Loucy (cell line): ENCODE data around the gene TTLL5.

ENCODE experiments used
- H2AFZ ChIP-seq: fragments of 200-600 bp; sonication (generic); 2 replicates; pipeline ENCODE4 v1.6.0; 2016; ENCODE audit warnings: antibody characterized with exemption, mild to moderate bottlenecking, low read length, moderate library complexity
- H3F3A ChIP-seq: fragments of 200-600 bp; 2 replicates; pipeline ENCODE4 v1.6.0; 2016; ENCODE audit warnings: antibody characterized with exemption, low read depth, mild to moderate bottlenecking
- H3K27me3 ChIP-seq: fragments of 200-600 bp; sonication (generic); 2 replicates; pipeline ENCODE4 v1.6.1; 2014; ENCODE audit warnings: low read length, mild to moderate bottlenecking; ENCODE audit not compliant: insufficient read depth, poor library complexity, severe bottlenecking
- H3K36me3 ChIP-seq: fragments of 200-600 bp; sonication (generic); 2 replicates; pipeline ENCODE4 v1.6.1; 2016; ENCODE audit warnings: low read length; ENCODE audit not compliant: insufficient read depth
- H3K4me1 ChIP-seq: fragments of 200-600 bp; sonication (generic); 2 replicates; pipeline ENCODE4 v1.5.1; 2014; ENCODE audit warnings: low read length, mild to moderate bottlenecking; ENCODE audit not compliant: insufficient read depth, poor library complexity, severe bottlenecking
- H3K4me2 ChIP-seq: fragments of 200-600 bp; sonication (generic); 2 replicates; pipeline ENCODE4 v1.6.0; 2014; ENCODE audit warnings: antibody characterized with exemption, low read length, low read depth, mild to moderate bottlenecking; ENCODE audit not compliant: poor library complexity, severe bottlenecking
- H3K4me3 ChIP-seq: fragments of 200-600 bp; sonication (generic); 2 replicates; pipeline ENCODE4 v1.5.1; 2014; ENCODE audit warnings: low read length, mild to moderate bottlenecking, mixed read lengths; ENCODE audit not compliant: poor library complexity, severe bottlenecking
- H3K79me2 ChIP-seq: fragments of 200-600 bp; sonication (generic); 2 replicates; pipeline ENCODE4 v1.6.1; 2014; ENCODE audit warnings: low read length; ENCODE audit not compliant: insufficient read depth
- H3K9ac ChIP-seq: fragments of 200-600 bp; sonication (generic); 2 replicates; pipeline ENCODE4 v1.6.0; 2014; ENCODE audit warnings: mild to moderate bottlenecking, low read depth, low read length, moderate library complexity; ENCODE audit not compliant: poor library complexity, severe bottlenecking
- H3K9me2 ChIP-seq: fragments of 200-600 bp; sonication (generic); replicated peaks from 2 replicates; pipeline ENCODE4 v1.6.1; 2016; ENCODE audit warnings: low read depth, low read length, mixed read lengths
- H3K9me3 ChIP-seq: fragments of 200-600 bp; sonication (generic); 2 replicates; pipeline ENCODE4 v1.6.1; 2014; ENCODE audit warnings: mild to moderate bottlenecking, antibody characterized with exemption, low read length, low read depth; ENCODE audit not compliant: insufficient read depth
- H4K20me1 ChIP-seq: fragments of 200-600 bp; sonication (generic); 2 replicates; pipeline ENCODE4 v1.6.0; 2014; ENCODE audit warnings: antibody characterized with exemption, low read length, mild to moderate bottlenecking; ENCODE audit not compliant: insufficient read depth, poor library complexity, severe bottlenecking
- CTCF ChIP-seq: fragments of 200-600 bp; sonication (generic); conservative IDR thresholded peaks from 2 replicates; pipeline ENCODE4 v1.5.1; 2014; ENCODE audit warnings: mild to moderate bottlenecking, antibody characterized with exemption, low read length
- EZH2phosphoT487 ChIP-seq: fragments of 200-600 bp; IDR thresholded peaks from 2 replicates; pipeline ENCODE4 v1.6.1; 2018; ENCODE audit warnings: antibody characterized with exemption, mild to moderate bottlenecking, moderate library complexity, borderline replicate concordance

The TTLL5 gene

GRCh38 chr14:75800792-75801191 is 139.7 kb downstream of the TTLL5 start:
- H3K9me2 ChIP-seq, result no peaks in the 10 kb centered on the region
- no peaks in the 10 kb centered on the region for H3F3A ChIP-seq
- no peaks in the 10 kb centered on the region for H3K4me1 ChIP-seq
- H3K4me2 ChIP-seq, result no peak overlapping the region
- H2AFZ ChIP-seq, result no peak overlapping the region
- TF ChIP-seq CTCF (peak; percentile 50), EZH2phosphoT487 (no peak)
- H3K4me3 ChIP-seq, result no peak overlapping the region
- no peaks in the 10 kb centered on the region for H3K79me2 ChIP-seq
- H3K36me3 ChIP-seq, result peaks cover 26% of the 10 kb centered on the region; the same call in 1 of the 2 replicates
- H3K9me3 ChIP-seq, result no peaks in the 10 kb centered on the region
- no peak overlapping the region for H3K9ac ChIP-seq
- H4K20me1 ChIP-seq, result no peaks in the 10 kb centered on the region
- H3K27me3 ChIP-seq, result no peaks in the 10 kb centered on the region

GRCh38 chr14:75802486-75802885 is 141.4 kb downstream of the TTLL5 start:
- H3K4me3 ChIP-seq, result no peak overlapping the region
- H3K4me2 ChIP-seq, result no peak overlapping the region
- H3F3A ChIP-seq, result no peaks in the 10 kb centered on the region
- H3K9me3 ChIP-seq, result no peaks in the 10 kb centered on the region
- H2AFZ ChIP-seq, result no peak overlapping the region
- H3K9me2 ChIP-seq, result no peaks in the 10 kb centered on the region
- H3K4me1 ChIP-seq, result no peaks in the 10 kb centered on the region
- no peaks in the 10 kb centered on the region for H3K79me2 ChIP-seq
- H4K20me1 ChIP-seq, result no peaks in the 10 kb centered on the region
- H3K36me3 ChIP-seq, result peaks cover 36% of the 10 kb centered on the region; the same call in 1 of the 2 replicates
- H3K9ac ChIP-seq, result no peak overlapping the region
- TF ChIP-seq EZH2phosphoT487, result no peak
- no peak for TF ChIP-seq CTCF
- no peaks in the 10 kb centered on the region for H3K27me3 ChIP-seq

- Histone ChIP-seq H3K36me3 (peaks cover 38% of the 10 kb centered on the region; the same call in 1 of the 2 replicates), H3F3A (no peaks in the 10 kb centered on the region), H3K9me3 (no peaks in the 10 kb centered on the region), H3K4me2 (no peak overlapping the region), H2AFZ (no peak overlapping the region), H3K4me1 (no peaks in the 10 kb centered on the region), H3K4me3 (no peak overlapping the region), H3K9ac (no peak overlapping the region), H4K20me1 (no peaks in the 10 kb centered on the region), H3K27me3 (no peaks in the 10 kb centered on the region), H3K79me2 (no peaks in the 10 kb centered on the region), H3K9me2 (no peaks in the 10 kb centered on the region)
- TF ChIP-seq CTCF, result no peak
- TF ChIP-seq EZH2phosphoT487, result no peak
Observed at GRCh38 chr14:75803765-75804164, 142.7 kb downstream of the TTLL5 start.
